Common myeloid progenitor, CD34-positive (primary cell): ENCODE results near the gene TOMM40. TPM values are rescaled to one million over a fixed set of nuclear protein-coding genes. Genes with fewer than 3 reads are reported as not detected.
A peak's percentile ranks its signal among the peaks of the same experiment; 100 is the strongest.

ENCODE experiments used
- CTCF ChIA-PET: fragments of 350-600 bp; sonication (Branson Sonifier 250); formaldehyde crosslinking; loops from one replicate; lab custom pipeline; 2021; ENCODE audit warnings: antibody characterized with exemption; lab: Charles Lee
- POLR2A ChIA-PET: fragments of 350-600 bp; sonication (Branson Sonifier 250); formaldehyde crosslinking; loops from one replicate; lab custom pipeline; 2021; ENCODE audit warnings: antibody characterized with exemption; lab: Charles Lee
- DNase-seq, 3 donors: peaks; one replicate each; pipeline versions ENCODE4 v3.0.0 to v3.0.0-alpha.2; 2013
- H3K27ac ChIP-seq, 2 experiments: 1 replicate in 1 of 2; 2 replicates in 1 of 2; pipeline ENCODE4 v1.7.0; 2013; ENCODE audit warnings: inconsistent platforms in 2 of 2, low read length in 2 of 2, mild to moderate bottlenecking in 2 of 2, low read depth in 1 of 2, moderate library complexity in 1 of 2; ENCODE audit not compliant: severe bottlenecking in 2 of 2, insufficient read depth in 1 of 2, poor library complexity in 1 of 2
- H3K27me3 ChIP-seq, 5 experiments: replicated peaks in 2 of 5; 1 replicate in 3 of 5; 2 replicates in 2 of 5; pipeline versions ENCODE4 v1.6.1 to v1.7.0; 2013; ENCODE audit warnings: low read length in 4 of 5, mild to moderate bottlenecking in 2 of 5, moderate library complexity in 2 of 5, inconsistent platforms in 1 of 5; ENCODE audit not compliant: insufficient read depth in 5 of 5, control insufficient read depth in 4 of 5
- H3K36me3 ChIP-seq, 4 experiments: 1 replicate in 2 of 4; 2 replicates in 2 of 4; pipeline versions ENCODE4 v1.6.1 to v1.7.0; 2013; ENCODE audit warnings: low read length in 3 of 4, control low read depth in 1 of 4, mild to moderate bottlenecking in 1 of 4; ENCODE audit not compliant: control insufficient read depth in 4 of 4, insufficient read depth in 4 of 4
- H3K4me1 ChIP-seq, 4 experiments: 1 replicate in 3 of 4; 2 replicates in 1 of 4; pipeline versions ENCODE4 v1.6.1 to v1.7.1; 2013; ENCODE audit warnings: low read length in 3 of 4, mild to moderate bottlenecking in 3 of 4, control low read depth in 1 of 4, inconsistent platforms in 1 of 4, moderate library complexity in 1 of 4; ENCODE audit not compliant: control insufficient read depth in 4 of 4, insufficient read depth in 4 of 4; ENCODE audit errors: control extremely low read depth in 1 of 4
- H3K4me3 ChIP-seq, 7 experiments: 1 replicate in 4 of 7; 2 replicates in 3 of 7; pipeline versions ENCODE4 v1.5.1 to v1.7.0; 2013; ENCODE audit warnings: mild to moderate bottlenecking in 7 of 7, low read length in 6 of 7, moderate library complexity in 6 of 7, inconsistent platforms in 2 of 7, low read depth in 2 of 7, control low read depth in 1 of 7; ENCODE audit not compliant: insufficient read depth in 4 of 7, control insufficient read depth in 1 of 7; ENCODE audit errors: extremely low read depth in 1 of 7
- H3K9me3 ChIP-seq, 5 experiments: 1 replicate in 4 of 5; 2 replicates in 1 of 5; pipeline versions ENCODE4 v1.6.1 to v1.7.1; 2013; ENCODE audit warnings: low read length in 4 of 5, mild to moderate bottlenecking in 2 of 5, inconsistent platforms in 1 of 5, low read depth in 1 of 5, moderate library complexity in 1 of 5; ENCODE audit not compliant: control insufficient read depth in 4 of 5, insufficient read depth in 2 of 5; ENCODE audit errors: control extremely low read depth in 1 of 5
- WGBS: methylation state at CpG from one replicate; pipeline ENCODE4 v1.1.5; 2013; ENCODE audit not compliant: insufficient coverage; 5-methylcytosine and 5-hydroxymethylcytosine counted together
- polyA plus RNA-seq: library from polyadenylated mRNA; unstranded; fragments of 120-200 nt; gene quantifications from one replicate; pipeline ENCODE4 v1.2.1, GENCODE V29; 2013

TOMM40 gene
- 27.6 TPM for polyA plus RNA-seq

DNA sequence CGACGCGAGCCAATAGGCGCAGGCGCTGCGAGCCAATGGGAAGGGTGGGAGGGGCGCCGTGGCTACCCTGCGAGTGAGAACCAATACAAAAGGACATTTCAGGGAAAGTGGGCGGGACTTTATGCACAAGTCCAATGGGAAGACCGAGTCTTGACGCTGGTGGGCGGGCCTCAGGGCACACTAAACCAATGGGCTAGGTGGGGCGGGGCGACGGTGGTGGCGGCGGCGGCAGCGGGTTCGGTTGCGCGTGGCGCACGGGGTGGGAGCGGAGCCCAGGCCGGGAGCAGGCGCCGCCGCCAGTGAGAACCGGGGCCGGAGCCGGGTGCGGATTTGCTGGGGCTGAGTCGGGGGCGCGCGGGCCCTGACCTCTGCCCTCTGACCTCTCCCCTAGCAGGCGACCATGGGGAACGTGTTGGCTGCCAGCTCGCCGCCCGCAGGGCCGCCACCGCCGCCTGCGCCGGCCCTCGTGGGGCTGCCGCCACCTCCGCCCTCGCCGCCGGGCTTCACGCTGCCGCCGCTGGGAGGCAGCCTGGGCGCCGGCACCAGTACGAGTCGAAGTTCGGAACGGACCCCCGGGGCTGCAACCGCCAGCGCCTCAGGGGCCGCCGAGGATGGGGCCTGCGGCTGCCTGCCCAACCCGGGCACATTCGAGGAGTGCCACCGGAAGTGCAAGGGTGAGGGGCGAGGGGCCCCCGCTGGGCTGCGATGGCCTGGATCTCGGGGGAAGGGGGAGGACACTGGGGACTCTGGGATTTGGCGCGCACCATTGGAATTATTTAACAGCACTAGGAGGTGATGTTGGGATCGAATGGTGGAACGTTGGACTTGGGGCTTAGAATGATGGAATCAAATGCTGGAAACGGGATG is at the start of gene TOMM40:
Gene TOMM40, plus strand, starts transcription at position 239 of the 867 bp plus-strand sequence. Its CDS starts 162 bp downstream, at position 401.
- POLR2A ChIA-PET = interaction anchor here (0.7 to 0.9 kb wide), 4 partner anchors 23 to 200 kb away, joined by 3 to 4 read pairs (median 3); partner anchors contain the start of gene APOC1
- H3K4me1 ChIP-seq = peaks cover 8 to 26% (median 23%) of the 10 kb centered on the region in 4 experiments
- WGBS = under 1% methylated on average over 62 of the region's 81 CpGs
- CTCF ChIA-PET = interaction anchor here (1.8 to 2.2 kb wide), 2 partner anchors 14 to 61 kb away, joined by 6 to 8 read pairs; partner anchors contain the start of gene APOE
- DNase-seq = no peak
- H3K36me3 ChIP-seq = peaks cover 2 to 49% (median 32%) of the 10 kb centered on the region in 4 experiments
- H3K4me3 ChIP-seq = peak within 1 kb of the TSS; percentile 71 to 98 (median 86)
- H3K27ac ChIP-seq = peak within 1 kb of the TSS; percentile 64 to 86
- H3K27me3 ChIP-seq = no peaks in the 10 kb centered on the region
- no peaks in the 10 kb centered on the region for H3K9me3 ChIP-seq

DNA sequence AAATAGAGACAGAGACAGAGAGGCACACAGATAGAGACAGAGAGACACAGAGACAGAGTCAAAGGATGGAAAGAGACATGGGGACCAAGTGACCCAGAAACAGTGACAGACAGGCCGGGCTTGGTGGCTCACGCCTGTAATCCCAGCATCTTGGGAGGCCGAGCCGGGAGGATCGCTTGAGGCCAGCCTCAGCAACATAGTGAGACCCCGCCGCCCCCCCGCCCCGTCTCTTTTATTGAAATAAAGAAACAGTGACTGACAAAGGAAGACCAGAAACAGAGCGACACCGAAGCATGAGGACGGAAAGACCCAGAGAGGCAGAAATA is 45.8 kb upstream of the TOMM40 start:
- H3K9me3 ChIP-seq = no peaks in the 10 kb centered on the region
- ChIA-PET CTCF (no interaction called here), POLR2A (interaction anchor here (0.6 to 1.4 kb wide), 4 partner anchors 25 to 109 kb away, joined by 3 to 4 read pairs (median 3); no protein-coding TSS in a partner anchor)
- peaks cover 8 to 56% (median 55%) of the 10 kb centered on the region in 4 experiments for H3K4me1 ChIP-seq
- H3K27me3 ChIP-seq = no peaks in the 10 kb centered on the region
- peak overlapping the region in 6 of 7 experiments; percentile 23 to 92 (median 71) for H3K4me3 ChIP-seq
- WGBS = 11% methylated on average over 10 of the region's 12 CpGs
- H3K27ac ChIP-seq = peak overlapping the region in 1 of 2 experiments; percentile 27
- H3K36me3 ChIP-seq = no peaks in the 10 kb centered on the region
- peak in 1 of 3 donors; percentile 37 for DNase-seq

DNA sequence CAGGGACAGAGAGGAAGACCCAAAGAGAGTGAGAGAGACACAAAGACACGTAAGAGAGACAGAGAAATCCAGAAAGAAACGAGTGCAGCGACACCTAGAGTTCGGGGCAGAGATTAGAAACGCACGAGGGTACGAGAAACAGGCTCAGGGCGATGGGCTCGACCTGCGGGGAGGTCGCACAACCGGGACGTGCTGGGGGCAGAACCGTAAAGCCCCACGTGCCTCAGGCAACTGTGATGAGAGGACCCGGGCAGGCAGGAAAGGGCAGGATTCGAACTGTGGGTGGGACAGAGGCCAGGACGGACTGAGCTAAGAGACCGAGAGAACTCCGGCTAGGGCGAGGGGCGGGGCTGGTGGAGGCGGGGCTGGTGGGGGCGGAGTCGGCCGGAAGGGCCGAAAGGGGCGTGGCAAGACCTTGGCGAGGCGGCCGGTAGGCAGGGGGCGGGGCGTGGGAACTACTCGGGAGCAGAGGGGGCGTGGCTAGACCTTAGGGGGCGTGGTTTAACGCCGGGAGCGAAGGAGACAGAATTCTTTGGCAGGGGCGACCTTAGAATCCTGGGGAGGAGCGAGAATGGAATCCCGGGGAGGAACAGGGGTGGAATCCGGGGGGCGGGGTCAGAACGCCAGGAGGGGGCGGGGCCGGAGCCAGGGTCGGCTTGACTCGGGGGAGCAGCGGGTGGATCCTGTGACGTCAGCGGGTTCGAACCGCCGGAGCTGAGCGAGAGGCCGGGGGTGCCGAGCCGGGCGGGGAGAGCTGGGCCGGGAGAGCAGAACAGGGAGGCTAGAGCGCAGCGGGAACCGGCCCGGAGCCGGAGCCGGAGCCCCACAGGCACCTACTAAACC is 45.2 kb upstream of the TOMM40 start, which contains the start of gene NECTIN2:
Gene NECTIN2, plus strand, starts transcription at position 686 of the 843 bp plus-strand sequence. CDS start 229 bp downstream, outside the sequence.
- POLR2A ChIA-PET = interaction anchor here (0.5 to 1.4 kb wide), 5 partner anchors 25 to 158 kb away, joined by 3 to 4 read pairs (median 3); no protein-coding TSS in a partner anchor
- DNase-seq = peak; percentile 94 to 98 (median 98)
- peak within 1 kb of the TSS; percentile 66 to 92 (median 82) for H3K4me3 ChIP-seq
- H3K9me3 ChIP-seq = no peaks in the 10 kb centered on the region
- no peaks in the 10 kb centered on the region for H3K27me3 ChIP-seq
- 0% methylated on average over 55 of the region's 67 CpGs for WGBS
- peak within 1 kb of the TSS; percentile 42 to 90 for H3K27ac ChIP-seq
- CTCF ChIA-PET = interaction anchor here (0.7 to 2.6 kb wide), 6 partner anchors 8 to 123 kb away, joined by 3 to 10 read pairs (median 4); no protein-coding TSS in a partner anchor
- H3K36me3 ChIP-seq = no peaks in the 10 kb centered on the region
- peaks cover 8 to 62% (median 60%) of the 10 kb centered on the region in 4 experiments for H3K4me1 ChIP-seq

DNA sequence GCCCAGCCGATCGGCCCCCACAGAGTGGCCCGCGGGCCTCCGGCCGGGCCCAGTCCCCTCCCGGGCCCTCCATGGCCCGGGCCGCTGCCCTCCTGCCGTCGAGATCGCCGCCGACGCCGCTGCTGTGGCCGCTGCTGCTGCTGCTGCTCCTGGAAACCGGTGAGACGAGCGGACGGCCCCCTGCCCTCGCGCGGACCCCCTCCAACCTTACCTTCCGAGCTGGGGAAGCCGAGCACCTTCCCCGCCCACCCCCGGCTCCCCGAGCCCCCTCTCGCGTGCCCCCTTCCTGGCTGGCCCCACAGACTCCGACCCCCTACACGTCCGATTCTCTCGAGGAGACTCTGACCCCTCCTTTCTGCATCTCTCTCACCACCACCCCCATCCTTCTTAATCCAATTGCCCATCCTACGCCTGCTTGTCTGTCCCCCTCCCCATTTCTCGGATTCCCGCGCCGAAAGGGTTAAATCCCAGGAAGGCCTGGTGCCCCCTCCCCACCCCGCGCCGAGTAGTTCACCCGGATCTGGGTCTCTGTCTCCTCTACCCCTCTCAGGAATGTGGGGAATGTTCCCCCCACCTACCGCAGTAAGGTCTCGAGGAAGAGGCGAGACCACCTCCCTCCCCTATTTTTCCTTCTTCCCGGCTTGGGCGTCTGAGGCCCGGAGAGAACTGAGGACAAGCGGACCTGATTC is 44.5 kb upstream of the TOMM40 start:
- DNase-seq = peak in 1 of 3 donors; percentile 6
- H3K4me3 ChIP-seq = peak overlapping the region; percentile 66 to 92 (median 82)
- WGBS = under 1% methylated on average over 29 of the region's 51 CpGs

DNA sequence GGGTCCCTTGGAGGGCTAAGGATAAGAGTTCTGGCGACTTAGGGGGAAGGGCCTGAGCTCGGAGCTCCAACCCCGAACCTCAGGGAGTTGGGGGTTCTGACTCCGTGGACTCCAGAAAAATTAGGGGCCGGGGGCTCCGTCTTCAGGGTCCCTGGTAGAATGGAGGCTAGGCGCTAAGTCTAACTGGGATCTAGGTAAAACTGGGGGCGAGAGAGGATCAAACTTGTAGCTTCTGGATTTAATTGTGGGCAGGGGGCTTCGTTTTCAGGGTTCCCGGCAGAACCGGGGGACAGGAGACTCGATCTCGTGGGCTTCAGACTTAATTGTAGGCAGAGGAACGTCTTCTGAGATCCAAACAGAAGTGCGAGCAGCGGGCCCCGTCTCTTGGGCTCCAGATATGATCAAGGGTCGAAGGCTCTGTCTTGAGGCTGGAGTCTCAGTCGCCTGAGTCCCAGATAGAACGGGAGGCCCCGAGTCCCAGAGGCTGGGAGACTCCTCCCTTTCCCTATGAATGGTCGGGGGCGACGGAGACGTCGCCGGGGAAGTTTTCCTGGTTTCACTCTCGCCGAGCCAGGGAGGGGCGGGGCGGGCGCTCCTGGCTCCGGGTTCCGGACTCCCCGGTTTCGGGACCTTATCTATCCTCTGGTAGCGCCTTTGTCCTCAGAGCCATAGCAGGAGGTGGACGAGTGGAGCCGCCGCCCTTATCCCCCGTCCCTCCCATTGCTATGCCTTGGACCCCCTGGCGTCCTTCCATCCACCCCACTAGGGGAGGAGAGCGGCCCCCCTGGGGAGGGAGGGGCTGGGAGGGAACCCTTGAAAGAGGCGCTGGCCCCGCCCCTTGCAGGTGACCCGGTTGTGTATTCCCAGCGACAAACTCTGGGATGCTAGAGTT is 43.7 kb upstream of the TOMM40 start:
- POLR2A ChIA-PET = interaction anchor here (0.8 kb wide), 1 partner anchor 9 kb away, joined by 4 read pairs; no protein-coding TSS in a partner anchor
- Histone ChIP-seq H3K27me3 (no peaks in the 10 kb centered on the region), H3K9me3 (no peaks in the 10 kb centered on the region), H3K4me1 (peaks cover 8 to 74% (median 70%) of the 10 kb centered on the region in 4 experiments), H3K4me3 (peak overlapping the region; percentile 66 to 92 (median 82)), H3K36me3 (no peaks in the 10 kb centered on the region), H3K27ac (peak overlapping the region; percentile 42 to 90)
- under 1% methylated on average over 36 of the region's 47 CpGs for WGBS
- DNase-seq = no peak
- CTCF ChIA-PET = interaction anchor here (0.8 to 2.6 kb wide), 5 partner anchors 9 to 156 kb away, joined by 3 to 10 read pairs (median 4); no protein-coding TSS in a partner anchor

More for the DNA sequence above, 44.5 kb upstream of the TOMM40 start:
- Histone ChIP-seq H3K36me3 (no peaks in the 10 kb centered on the region), H3K4me1 (peaks cover 8 to 66% (median 62%) of the 10 kb centered on the region in 4 experiments), H3K9me3 (no peaks in the 10 kb centered on the region), H3K27ac (peak overlapping the region; percentile 42 to 90), H3K27me3 (no peaks in the 10 kb centered on the region)
- ChIA-PET CTCF (interaction anchor here (1.0 to 2.6 kb wide), 5 partner anchors 10 to 124 kb away, joined by 3 to 10 read pairs (median 4); no protein-coding TSS in a partner anchor), POLR2A (interaction anchor here (0.8 to 1.4 kb wide), 3 partner anchors 10 to 76 kb away, joined by 3 to 4 read pairs (median 3); no protein-coding TSS in a partner anchor)
